IMR-90 (cell line): ENCODE results near the gene CGRRF1. TPM values are rescaled to one million over a fixed set of nuclear protein-coding genes. Genes with fewer than 3 reads are reported as not detected.

Experiments
- ATAC-seq: fragments of 200-7000 bp; cut with Tn5 transposase; 2 replicates; pipeline ENCODE4 v1.9.1; 2020; ENCODE audit warnings: low read depth, mild to moderate bottlenecking, moderate library complexity
- BruUV-seq: library from RNA; stranded (reverse); fragments of 400-500 nt; replicated peaks from 2 replicates; lab custom pipeline; 2021; lab: Mats Ljungman, UMichigan
- CTCF ChIA-PET: fragments of 300-600 bp; formaldehyde crosslinking; extraction: SDS; loops from one replicate; lab custom pipeline; 2021; ENCODE audit warnings: antibody characterized with exemption; lab: Yijun Ruan, JAX
- POLR2A ChIA-PET: fragments of 300-600 bp; sonication (Branson Sonifier 250); formaldehyde crosslinking; loops from one replicate; lab custom pipeline; 2022; ENCODE audit warnings: antibody characterized with exemption; ENCODE audit not compliant: unreplicated experiment; lab: Charles Lee
- DNase-seq: peaks from one replicate; pipeline ENCODE4 v3.0.0; 2013
- H2AFZ ChIP-seq: replicated peaks from 2 replicates; pipeline ENCODE3; 2013; ENCODE audit warnings: low read length, mild to moderate bottlenecking; ENCODE audit not compliant: poor library complexity
- H2AK5ac ChIP-seq: 2 replicates; pipeline ENCODE4 v1.6.1; 2013; ENCODE audit warnings: low read depth, low read length, inconsistent platforms
- H2AK9ac ChIP-seq: replicated peaks from 2 replicates; pipeline ENCODE3; 2013; ENCODE audit warnings: mild to moderate bottlenecking, low read depth, low read length, moderate library complexity; ENCODE audit not compliant: poor library complexity
- H2BK120ac ChIP-seq: 2 replicates; pipeline ENCODE4 v1.6.1; 2013; ENCODE audit warnings: low read depth, low read length, inconsistent platforms
- H2BK15ac ChIP-seq: 3 replicates; pipeline ENCODE4 v1.6.1; 2013; ENCODE audit warnings: low read depth, low read length, inconsistent platforms
- H2BK20ac ChIP-seq: 2 replicates; pipeline ENCODE4 v1.6.1; 2013; ENCODE audit warnings: low read depth, mild to moderate bottlenecking, inconsistent platforms, low read length, moderate library complexity
- H2BK5ac ChIP-seq: 2 replicates; pipeline ENCODE4 v1.6.1; 2013; ENCODE audit warnings: mild to moderate bottlenecking, low read depth, low read length, inconsistent platforms; ENCODE audit not compliant: poor library complexity, severe bottlenecking
- H3K14ac ChIP-seq: replicated peaks from 2 replicates; pipeline ENCODE4 v1.6.1; 2013; ENCODE audit warnings: low read depth, low read length, inconsistent platforms
- H3K18ac ChIP-seq: 2 replicates; pipeline ENCODE4 v1.6.1; 2013; ENCODE audit warnings: low read depth, low read length, control low read depth
- H3K23ac ChIP-seq: 2 replicates; pipeline ENCODE4 v1.6.1; 2013; ENCODE audit warnings: low read depth, low read length, inconsistent platforms
- H3K27ac ChIP-seq: 2 replicates; pipeline ENCODE4 v1.5.1; 2013; ENCODE audit warnings: mild to moderate bottlenecking, control low read depth, low read length; ENCODE audit not compliant: insufficient read depth
- H3K27me3 ChIP-seq: 2 replicates; pipeline ENCODE4 v1.6.1; 2013; ENCODE audit warnings: low read length; ENCODE audit not compliant: control insufficient read depth, insufficient read depth
- H3K36me3 ChIP-seq: 2 replicates; pipeline ENCODE4 v1.6.1; 2013; ENCODE audit warnings: low read length, mixed read lengths; ENCODE audit not compliant: control insufficient read depth, insufficient read depth
- H3K4ac ChIP-seq: 2 replicates; pipeline ENCODE4 v1.6.1; 2013; ENCODE audit warnings: low read depth, low read length, inconsistent platforms
- H3K4me1 ChIP-seq: 2 replicates; pipeline ENCODE4 v1.6.1; 2013; ENCODE audit warnings: low read length, mixed read lengths; ENCODE audit not compliant: control insufficient read depth, insufficient read depth
- H3K4me2 ChIP-seq: 2 replicates; pipeline ENCODE4 v1.6.1; 2013; ENCODE audit warnings: low read depth, mild to moderate bottlenecking, control low read depth, low read length, moderate library complexity
- H3K4me3 ChIP-seq: 2 replicates; pipeline ENCODE4 v1.5.1; 2013; ENCODE audit warnings: low read depth, mild to moderate bottlenecking, control low read depth, low read length, moderate library complexity; ENCODE audit not compliant: insufficient read depth
- H3K56ac ChIP-seq: 2 replicates; pipeline ENCODE4 v1.6.1; 2013; ENCODE audit warnings: low read length, inconsistent platforms; ENCODE audit not compliant: insufficient read depth; ENCODE audit errors: extremely low read depth
- H3K79me1 ChIP-seq, 2 experiments: 2 replicates each; pipeline ENCODE4 v1.6.1; 2013; ENCODE audit warnings: low read length in 2 of 2, inconsistent platforms in 1 of 2, low read depth in 1 of 2
- H3K9ac ChIP-seq: 2 replicates; pipeline ENCODE4 v1.6.1; 2013; ENCODE audit warnings: low read depth, low read length, control low read depth
- H3K9me1 ChIP-seq: 2 replicates; pipeline ENCODE4 v1.6.1; 2013; ENCODE audit warnings: low read length, inconsistent platforms; ENCODE audit not compliant: insufficient read depth
- H3K9me3 ChIP-seq: 2 replicates; pipeline ENCODE4 v1.6.1; 2013; ENCODE audit warnings: low read length; ENCODE audit not compliant: control insufficient read depth, insufficient read depth
- H4K20me1 ChIP-seq: 2 replicates; pipeline ENCODE4 v1.6.1; 2013; ENCODE audit warnings: low read length, inconsistent platforms; ENCODE audit not compliant: insufficient read depth
- H4K5ac ChIP-seq: 2 replicates; pipeline ENCODE4 v1.6.1; 2013; ENCODE audit warnings: mild to moderate bottlenecking, low read depth, low read length, control low read depth
- H4K8ac ChIP-seq, 2 experiments: 2 replicates each; pipeline ENCODE4 v1.6.1; 2013; ENCODE audit warnings: low read depth in 2 of 2, low read length in 2 of 2, control low read depth in 1 of 2, inconsistent platforms in 1 of 2
- H4K91ac ChIP-seq: 2 replicates; pipeline ENCODE4 v1.6.1; 2013; ENCODE audit warnings: low read depth, low read length, inconsistent platforms; ENCODE audit not compliant: insufficient read depth
- BHLHE40 ChIP-seq: fragments of 150-350 bp; IDR thresholded peaks from 2 replicates; pipeline ENCODE4 v1.6.1; 2016; ENCODE audit warnings: mild to moderate bottlenecking, low read depth, low read length
- CEBPB ChIP-seq: IDR thresholded peaks from 2 replicates; pipeline ENCODE4 v1.6.1; 2012; ENCODE audit warnings: low read depth, low read length, improper control_type of control experiment
- CHD1 ChIP-seq: IDR thresholded peaks from 2 replicates; pipeline ENCODE4 v1.6.1; 2012; ENCODE audit warnings: low read depth, low read length, improper control_type of control experiment
- FOS ChIP-seq: fragments of 150-350 bp; IDR thresholded peaks from 2 replicates; pipeline ENCODE4 v1.6.1; 2016; ENCODE audit warnings: low read depth, low read length
- MAFK ChIP-seq: IDR thresholded peaks from 2 replicates; pipeline ENCODE4 v1.6.1; 2012; ENCODE audit warnings: low read depth, low read length, improper control_type of control experiment
- MAZ ChIP-seq: IDR thresholded peaks from 2 replicates; pipeline ENCODE4 v1.6.1; 2012; ENCODE audit warnings: low read depth, mild to moderate bottlenecking, low read length, improper control_type of control experiment, moderate library complexity, borderline replicate concordance
- MXI1 ChIP-seq: IDR thresholded peaks from 2 replicates; pipeline ENCODE4 v1.6.1; 2012; ENCODE audit warnings: low read depth, mild to moderate bottlenecking, low read length, moderate library complexity, borderline replicate concordance
- NFE2L2 ChIP-seq: fragments of 150-350 bp; IDR thresholded peaks from 2 replicates; pipeline ENCODE4 v1.6.1; 2016; ENCODE audit warnings: low read depth, mild to moderate bottlenecking, low read length
- POLR2A ChIP-seq: IDR thresholded peaks from 2 replicates; pipeline ENCODE4 v1.6.1; 2012; ENCODE audit warnings: mild to moderate bottlenecking, low read depth, low read length
- RAD21 ChIP-seq: IDR thresholded peaks from 2 replicates; pipeline ENCODE4 v1.6.1; 2012; ENCODE audit warnings: low read length, improper control_type of control experiment
- RCOR1 ChIP-seq: IDR thresholded peaks from 2 replicates; pipeline ENCODE4 v1.6.1; 2012; ENCODE audit warnings: mild to moderate bottlenecking, low read length, improper control_type of control experiment; ENCODE audit not compliant: insufficient replicate concordance
- RFX5 ChIP-seq: IDR thresholded peaks from 2 replicates; pipeline ENCODE4 v1.8.0; 2012; ENCODE audit warnings: low read depth, mild to moderate bottlenecking, low read length, moderate library complexity
- SMC3 ChIP-seq: fragments of 150-350 bp; IDR thresholded peaks from 2 replicates; pipeline ENCODE4 v1.6.1; 2016; ENCODE audit warnings: low read depth, mild to moderate bottlenecking, antibody characterized with exemption, low read length, moderate library complexity
- WGBS, 2 experiments: methylation state at CpG; one replicate each; pipeline versions ENCODE4 v1.1.5 to v1.1.7; 2013; ENCODE audit warnings: missing lambda C conversion rate in 2 of 2; ENCODE audit not compliant: insufficient read length in 1 of 2; ENCODE audit errors: extremely low coverage in 2 of 2; 5-methylcytosine and 5-hydroxymethylcytosine counted together
- dilution Hi-C: fragments of 300-500 bp; cut with HindIII; formaldehyde crosslinking; loops from one replicate; pipeline ENCODE4 v1.14.3; 2018; ENCODE audit warnings: low sequenced_read_pairs; ENCODE audit not compliant: unreplicated experiment
- in situ Hi-C: fragments of 300-500 bp; cut with MboI; formaldehyde crosslinking; loops from 3 replicates; pipeline ENCODE4 v1.14.3; 2019; ENCODE audit warnings: low sequenced_read_pairs, inconsistent platforms, mixed read lengths
- intact Hi-C: fragments of 100-400 bp; cut with micrococcal nuclease; formaldehyde crosslinking; loops from 2 replicates; pipeline ENCODE4 v1.10.0; 2022
- polyA plus RNA-seq, 3 experiments: library from polyadenylated mRNA; depleted of rRNA; stranded (reverse); fragments of >200 nt; gene quantifications; 2 replicates each; pipeline ENCODE4 v1.2.3, GENCODE V29; 2012; ENCODE audit warnings: low replicate concordance in 1 of 3
- total RNA-seq: library from RNA; depleted of rRNA; stranded (reverse); fragments of >200 nt; gene quantifications from 2 replicates; pipeline ENCODE4 v1.2.3, GENCODE V29; 2012
- TF ChIP-seq, protein P1 (sequence below): fragments of 150-350 bp; IDR thresholded peaks from 2 replicates; pipeline ENCODE4 v1.6.1; 2017; ENCODE audit warnings: mild to moderate bottlenecking, antibody characterized with exemption, low read length, low read depth
- TF ChIP-seq, protein P2 (sequence below): conservative IDR thresholded peaks from 2 replicates; pipeline ENCODE4 v1.5.1; 2012; ENCODE audit warnings: mild to moderate bottlenecking, low read depth, low read length, improper control_type of control experiment
- TF ChIP-seq, protein P3 (sequence below): fragments of 150-350 bp; IDR thresholded peaks from 2 replicates; pipeline ENCODE4 v1.6.1; 2016; ENCODE audit warnings: low read depth, mild to moderate bottlenecking, low read length, moderate library complexity, borderline replicate concordance

The CGRRF1 gene
- total and polyA plus RNA-seq, 2 of the 4 experiments (the other 2 are of a cell fraction) = 6.0 to 13.8 TPM

DNA sequence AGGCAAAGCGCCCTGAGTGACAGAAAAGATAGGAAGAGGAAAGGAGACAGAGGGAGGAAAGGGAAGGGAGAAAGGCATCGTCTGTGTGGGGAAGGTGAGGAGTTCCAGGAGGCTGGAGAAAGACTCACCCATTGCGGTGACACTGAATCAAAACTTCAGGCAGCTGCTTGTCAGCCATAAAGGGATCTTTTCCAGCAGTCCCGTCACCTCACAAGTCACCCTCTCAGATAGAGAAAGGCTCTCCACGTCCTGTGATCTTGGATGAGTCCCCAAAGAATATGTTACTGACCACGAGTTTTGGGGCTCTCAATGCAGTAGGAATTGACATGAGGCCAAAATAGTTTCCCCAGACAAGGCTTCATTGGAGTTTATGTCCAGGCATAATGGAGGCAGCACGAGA lies 11.1 kb upstream of the CGRRF1 start:
- no peak overlapping the region for H3K9ac ChIP-seq
- H3K4me3 ChIP-seq = no peak overlapping the region
- ChIA-PET POLR2A (no interaction called here), CTCF (no interaction called here)
- H3K36me3 ChIP-seq = no peaks in the 10 kb centered on the region
- H3K4me1 ChIP-seq = peaks cover under 1% of the 10 kb centered on the region; the same call in 1 of the 2 replicates
- H2AK5ac ChIP-seq = no peak overlapping the region
- no peak for ATAC-seq
- no peak overlapping the region for H3K23ac ChIP-seq
- H4K91ac ChIP-seq = no peak overlapping the region
- no peak overlapping the region for H3K56ac ChIP-seq
- no peak overlapping the region for H4K8ac ChIP-seq
- H2AK9ac ChIP-seq = no peak overlapping the region
- no peak overlapping the region for H4K5ac ChIP-seq
- H3K9me1 ChIP-seq = no peaks in the 10 kb centered on the region
- no peak overlapping the region for H3K14ac ChIP-seq
- H3K18ac ChIP-seq = no peak overlapping the region
- H4K20me1 ChIP-seq = no peaks in the 10 kb centered on the region; the same call in 1 of the 2 replicates
- in situ Hi-C loops = no loop called here
- H2BK120ac ChIP-seq = no peak overlapping the region
- no peak overlapping the region for H2BK5ac ChIP-seq
- TF ChIP-seq SMC3 (no peak), MAFK (no peak), CHD1 (no peak), CEBPB (no peak), MAZ (no peak), RAD21 (no peak), FOS (no peak), MXI1 (no peak), RFX5 (no peak), NFE2L2 (no peak), RCOR1 (no peak), BHLHE40 (no peak), POLR2A (no peak)
- TF ChIP-seq, protein P1, sequence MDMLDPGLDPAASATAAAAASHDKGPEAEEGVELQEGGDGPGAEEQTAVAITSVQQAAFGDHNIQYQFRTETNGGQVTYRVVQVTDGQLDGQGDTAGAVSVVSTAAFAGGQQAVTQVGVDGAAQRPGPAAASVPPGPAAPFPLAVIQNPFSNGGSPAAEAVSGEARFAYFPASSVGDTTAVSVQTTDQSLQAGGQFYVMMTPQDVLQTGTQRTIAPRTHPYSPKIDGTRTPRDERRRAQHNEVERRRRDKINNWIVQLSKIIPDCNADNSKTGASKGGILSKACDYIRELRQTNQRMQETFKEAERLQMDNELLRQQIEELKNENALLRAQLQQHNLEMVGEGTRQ = no peak
- TF ChIP-seq, protein P2, sequence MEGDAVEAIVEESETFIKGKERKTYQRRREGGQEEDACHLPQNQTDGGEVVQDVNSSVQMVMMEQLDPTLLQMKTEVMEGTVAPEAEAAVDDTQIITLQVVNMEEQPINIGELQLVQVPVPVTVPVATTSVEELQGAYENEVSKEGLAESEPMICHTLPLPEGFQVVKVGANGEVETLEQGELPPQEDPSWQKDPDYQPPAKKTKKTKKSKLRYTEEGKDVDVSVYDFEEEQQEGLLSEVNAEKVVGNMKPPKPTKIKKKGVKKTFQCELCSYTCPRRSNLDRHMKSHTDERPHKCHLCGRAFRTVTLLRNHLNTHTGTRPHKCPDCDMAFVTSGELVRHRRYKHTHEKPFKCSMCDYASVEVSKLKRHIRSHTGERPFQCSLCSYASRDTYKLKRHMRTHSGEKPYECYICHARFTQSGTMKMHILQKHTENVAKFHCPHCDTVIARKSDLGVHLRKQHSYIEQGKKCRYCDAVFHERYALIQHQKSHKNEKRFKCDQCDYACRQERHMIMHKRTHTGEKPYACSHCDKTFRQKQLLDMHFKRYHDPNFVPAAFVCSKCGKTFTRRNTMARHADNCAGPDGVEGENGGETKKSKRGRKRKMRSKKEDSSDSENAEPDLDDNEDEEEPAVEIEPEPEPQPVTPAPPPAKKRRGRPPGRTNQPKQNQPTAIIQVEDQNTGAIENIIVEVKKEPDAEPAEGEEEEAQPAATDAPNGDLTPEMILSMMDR = no peak
- TF ChIP-seq, protein P3, sequence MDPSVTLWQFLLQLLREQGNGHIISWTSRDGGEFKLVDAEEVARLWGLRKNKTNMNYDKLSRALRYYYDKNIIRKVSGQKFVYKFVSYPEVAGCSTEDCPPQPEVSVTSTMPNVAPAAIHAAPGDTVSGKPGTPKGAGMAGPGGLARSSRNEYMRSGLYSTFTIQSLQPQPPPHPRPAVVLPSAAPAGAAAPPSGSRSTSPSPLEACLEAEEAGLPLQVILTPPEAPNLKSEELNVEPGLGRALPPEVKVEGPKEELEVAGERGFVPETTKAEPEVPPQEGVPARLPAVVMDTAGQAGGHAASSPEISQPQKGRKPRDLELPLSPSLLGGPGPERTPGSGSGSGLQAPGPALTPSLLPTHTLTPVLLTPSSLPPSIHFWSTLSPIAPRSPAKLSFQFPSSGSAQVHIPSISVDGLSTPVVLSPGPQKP = no peak
- 20% methylated on average over 2 of the region's 7 CpGs; no CpG with 5 or more reads in 1 of the 2 experiments for WGBS, 2 experiments
- intact Hi-C loops = no loop called here
- H3K27me3 ChIP-seq = no peaks in the 10 kb centered on the region; the same call in 1 of the 2 replicates
- no peak overlapping the region for H2BK20ac ChIP-seq
- H3K9me3 ChIP-seq = no peaks in the 10 kb centered on the region
- H3K4ac ChIP-seq = no peak overlapping the region
- no peak overlapping the region for H3K4me2 ChIP-seq
- H3K79me1 ChIP-seq = no peaks in the 10 kb centered on the region
- no TSS peak for BruUV-seq
- DNase-seq = no peak
- H2AFZ ChIP-seq = no peak overlapping the region
- dilution Hi-C loops = no loop called here
- H2BK15ac ChIP-seq = no peak overlapping the region
- no peak overlapping the region for H3K27ac ChIP-seq
